ENCODE measurements around the gene HIBCH.

HIBCH gene

DNA sequence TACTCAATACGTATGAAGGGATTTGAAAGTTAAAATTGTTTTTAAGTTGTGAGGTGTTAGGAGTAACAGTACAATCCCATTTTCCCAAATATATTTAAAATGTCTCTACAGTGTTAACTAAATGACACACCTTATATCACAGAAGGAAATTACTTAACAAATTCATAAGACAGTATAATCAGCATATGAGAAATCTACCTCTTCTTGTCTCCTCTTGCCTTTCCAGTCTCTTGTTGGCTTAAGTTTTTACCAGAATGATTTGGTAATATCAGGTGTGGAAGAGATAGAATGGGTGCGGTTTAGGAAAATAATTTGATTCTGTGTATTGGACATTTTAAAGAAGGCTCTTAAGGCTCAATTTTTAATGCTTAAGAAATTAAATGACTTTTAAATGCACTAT, 14.3 kb upstream of the HIBCH start:
- Histone ChIP-seq H3K4me2 (ENCODE audit: low read length, poor library complexity, severe bottlenecking) (no peak overlapping the region), H3K4me3 (ENCODE audit: insufficient read depth in 1 of 2, low read depth in 1 of 2, low read length in 2 of 2) (no peak overlapping the region), H2AK5ac (ENCODE audit: low read length, severe bottlenecking) (no peak overlapping the region), H2BK120ac (ENCODE audit: low read depth, low read length) (no peak overlapping the region), H3K79me1 (replicated peaks; ENCODE audit: low read length, poor library complexity, severe bottlenecking) (no peaks in the 10 kb centered on the region), H3K4me1 (ENCODE audit: control insufficient read depth, insufficient read depth, low read depth, low read length) (no peaks in the 10 kb centered on the region), H3K23ac (ENCODE audit: low read length in 2 of 2) (no peak overlapping the region), H3K9ac (ENCODE audit: low read length) (no peak overlapping the region), H2BK15ac (ENCODE audit: low read depth, poor library complexity, severe bottlenecking) (no peak overlapping the region), H3K14ac (ENCODE audit: low read length in 2 of 2) (no peak overlapping the region), H3K27ac (ENCODE audit: low read length, poor library complexity, severe bottlenecking) (no peak overlapping the region), H4K8ac (ENCODE audit: low read length) (no peak overlapping the region), H3K36me3 (ENCODE audit: control insufficient read depth in 1 of 2, insufficient read depth in 2 of 2, low read depth in 1 of 2, low read length in 2 of 2) (no peaks in the 10 kb centered on the region), H4K91ac (ENCODE audit: low read length) (no peak overlapping the region), H3K9me3 (ENCODE audit: control insufficient read depth, low read length) (no peaks in the 10 kb centered on the region), H3K27me3 (ENCODE audit: control insufficient read depth in 1 of 2, insufficient read depth in 1 of 2, low read length in 2 of 2) (no peaks in the 10 kb centered on the region), H3K4ac (ENCODE audit: low read depth in 1 of 2, low read length in 2 of 2) (no peak overlapping the region), H2BK5ac (ENCODE audit: low read depth, low read length, poor library complexity, severe bottlenecking) (no peak overlapping the region), H2AFZ (ENCODE audit: low read depth, low read length) (no peak overlapping the region), H2BK12ac (ENCODE audit: low read length in 2 of 2) (no peak overlapping the region), H3K18ac (ENCODE audit: low read depth in 1 of 2, low read length in 2 of 2) (no peak overlapping the region)
- DNase-seq = no peak
- WGBS = no CpG with 5 or more reads among the region's 2 CpGs

GRCh38 chr2:190333395-190333794, 13.8 kb upstream of the HIBCH start:
- peak overlapping the region; percentile 80 for H2BK15ac ChIP-seq (ENCODE audit: low read depth, poor library complexity, severe bottlenecking)
- no peak overlapping the region for H3K18ac ChIP-seq (ENCODE audit: low read depth in 1 of 2, low read length in 2 of 2)
- H2BK5ac ChIP-seq (ENCODE audit: low read depth, low read length, poor library complexity, severe bottlenecking) = no peak overlapping the region
- no peaks in the 10 kb centered on the region for H3K36me3 ChIP-seq (ENCODE audit: control insufficient read depth in 1 of 2, insufficient read depth in 2 of 2, low read depth in 1 of 2, low read length in 2 of 2)
- no peak overlapping the region for H4K91ac ChIP-seq (ENCODE audit: low read length)
- no peak overlapping the region for H4K8ac ChIP-seq (ENCODE audit: low read length)
- H3K4me1 ChIP-seq (ENCODE audit: control insufficient read depth, insufficient read depth, low read depth, low read length) = no peaks in the 10 kb centered on the region
- no peak overlapping the region for H2AFZ ChIP-seq (ENCODE audit: low read depth, low read length)
- no peak overlapping the region for H3K9ac ChIP-seq (ENCODE audit: low read length)
- no peaks in the 10 kb centered on the region for H3K27me3 ChIP-seq (ENCODE audit: control insufficient read depth in 1 of 2, insufficient read depth in 1 of 2, low read length in 2 of 2)
- no peak overlapping the region for H3K14ac ChIP-seq (ENCODE audit: low read length in 2 of 2)
- H2BK120ac ChIP-seq (ENCODE audit: low read depth, low read length) = no peak overlapping the region
- no peak overlapping the region for H3K27ac ChIP-seq (ENCODE audit: low read length, poor library complexity, severe bottlenecking)
- no peak overlapping the region for H3K23ac ChIP-seq (ENCODE audit: low read length in 2 of 2)
- DNase-seq = no peak
- H2AK5ac ChIP-seq (ENCODE audit: low read length, severe bottlenecking) = no peak overlapping the region
- H3K4ac ChIP-seq (ENCODE audit: low read depth in 1 of 2, low read length in 2 of 2) = no peak overlapping the region
- no peak overlapping the region for H3K4me3 ChIP-seq (ENCODE audit: insufficient read depth in 1 of 2, low read depth in 1 of 2, low read length in 2 of 2)
- H3K79me1 ChIP-seq (replicated peaks; ENCODE audit: low read length, poor library complexity, severe bottlenecking) = no peaks in the 10 kb centered on the region
- H3K4me2 ChIP-seq (ENCODE audit: low read length, poor library complexity, severe bottlenecking) = no peak overlapping the region
- H3K9me3 ChIP-seq (ENCODE audit: control insufficient read depth, low read length) = no peaks in the 10 kb centered on the region
- 94% methylated on average over 7 of the region's 8 CpGs for WGBS
- no peak overlapping the region for H2BK12ac ChIP-seq (ENCODE audit: low read length in 2 of 2)

DNA sequence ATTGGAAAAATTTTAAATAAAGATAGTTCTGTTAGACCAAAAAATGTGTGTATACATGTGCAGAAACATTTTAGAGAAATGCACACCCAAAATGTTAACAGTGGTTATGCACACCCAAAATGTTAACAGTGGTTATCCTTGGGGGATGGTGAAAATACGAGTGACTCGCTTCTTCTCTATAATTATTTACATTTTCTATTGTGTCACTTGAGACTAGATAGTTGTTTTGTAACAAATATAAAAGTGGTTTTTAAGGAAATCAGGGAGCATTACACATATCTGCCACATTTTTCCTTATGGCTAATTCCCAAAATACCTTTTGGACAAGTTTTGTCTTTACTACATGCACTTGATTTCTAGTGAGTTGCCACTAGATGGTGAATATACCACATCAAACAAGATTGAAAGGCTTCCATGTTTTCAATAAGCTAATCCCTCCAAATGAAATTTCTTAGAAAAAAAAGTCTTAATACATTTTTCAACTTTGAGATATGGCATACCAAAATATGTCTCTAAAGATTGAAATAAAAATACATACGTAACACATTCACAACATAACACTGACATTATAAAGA, 9.0 kb upstream of the HIBCH start:
- Histone ChIP-seq H2BK5ac (ENCODE audit: low read depth, low read length, poor library complexity, severe bottlenecking) (no peak overlapping the region), H3K27me3 (ENCODE audit: control insufficient read depth in 1 of 2, insufficient read depth in 1 of 2, low read length in 2 of 2) (no peaks in the 10 kb centered on the region), H3K36me3 (ENCODE audit: control insufficient read depth in 1 of 2, insufficient read depth in 2 of 2, low read depth in 1 of 2, low read length in 2 of 2) (no peaks in the 10 kb centered on the region), H3K4me2 (ENCODE audit: low read length, poor library complexity, severe bottlenecking) (no peak overlapping the region), H3K18ac (ENCODE audit: low read depth in 1 of 2, low read length in 2 of 2) (no peak overlapping the region), H3K4me3 (ENCODE audit: insufficient read depth in 1 of 2, low read depth in 1 of 2, low read length in 2 of 2) (no peak overlapping the region), H3K23ac (ENCODE audit: low read length in 2 of 2) (no peak overlapping the region), H2AK5ac (ENCODE audit: low read length, severe bottlenecking) (no peak overlapping the region), H3K4me1 (ENCODE audit: control insufficient read depth, insufficient read depth, low read depth, low read length) (no peaks in the 10 kb centered on the region), H4K91ac (ENCODE audit: low read length) (no peak overlapping the region), H3K27ac (ENCODE audit: low read length, poor library complexity, severe bottlenecking) (no peak overlapping the region), H3K4ac (ENCODE audit: low read depth in 1 of 2, low read length in 2 of 2) (no peak overlapping the region), H4K8ac (ENCODE audit: low read length) (no peak overlapping the region), H3K14ac (ENCODE audit: low read length in 2 of 2) (no peak overlapping the region), H3K9me3 (ENCODE audit: control insufficient read depth, low read length) (no peaks in the 10 kb centered on the region), H2AFZ (ENCODE audit: low read depth, low read length) (no peak overlapping the region), H2BK120ac (ENCODE audit: low read depth, low read length) (no peak overlapping the region), H3K9ac (ENCODE audit: low read length) (no peak overlapping the region), H3K79me1 (replicated peaks; ENCODE audit: low read length, poor library complexity, severe bottlenecking) (no peaks in the 10 kb centered on the region), H2BK15ac (ENCODE audit: low read depth, poor library complexity, severe bottlenecking) (no peak overlapping the region), H2BK12ac (ENCODE audit: low read length in 2 of 2) (no peak overlapping the region)
- no CpG with 5 or more reads among the region's 3 CpGs for WGBS
- DNase-seq = no peak

- H3K4ac ChIP-seq (ENCODE audit: low read depth in 1 of 2, low read length in 2 of 2) = no peak overlapping the region
- H3K9me3 ChIP-seq (ENCODE audit: control insufficient read depth, low read length) = no peaks in the 10 kb centered on the region
- no peak overlapping the region for H4K91ac ChIP-seq (ENCODE audit: low read length)
- no peaks in the 10 kb centered on the region for H3K27me3 ChIP-seq (ENCODE audit: control insufficient read depth in 1 of 2, insufficient read depth in 1 of 2, low read length in 2 of 2)
- H2BK12ac ChIP-seq (ENCODE audit: low read length in 2 of 2) = no peak overlapping the region
- no peaks in the 10 kb centered on the region for H3K36me3 ChIP-seq (ENCODE audit: control insufficient read depth in 1 of 2, insufficient read depth in 2 of 2, low read depth in 1 of 2, low read length in 2 of 2)
- H3K9ac ChIP-seq (ENCODE audit: low read length) = no peak overlapping the region
- 75% methylated on average over 3 of the region's 4 CpGs for WGBS
- no peak overlapping the region for H3K23ac ChIP-seq (ENCODE audit: low read length in 2 of 2)
- no peaks in the 10 kb centered on the region for H3K79me1 ChIP-seq (replicated peaks; ENCODE audit: low read length, poor library complexity, severe bottlenecking)
- no peak overlapping the region for H3K4me3 ChIP-seq (ENCODE audit: insufficient read depth in 1 of 2, low read depth in 1 of 2, low read length in 2 of 2)
- no peak overlapping the region for H3K14ac ChIP-seq (ENCODE audit: low read length in 2 of 2)
- no peak overlapping the region for H2AK5ac ChIP-seq (ENCODE audit: low read length, severe bottlenecking)
- H2BK15ac ChIP-seq (ENCODE audit: low read depth, poor library complexity, severe bottlenecking) = no peak overlapping the region
- H2AFZ ChIP-seq (ENCODE audit: low read depth, low read length) = no peak overlapping the region
- H3K27ac ChIP-seq (ENCODE audit: low read length, poor library complexity, severe bottlenecking) = no peak overlapping the region
- H3K18ac ChIP-seq (ENCODE audit: low read depth in 1 of 2, low read length in 2 of 2) = no peak overlapping the region
- no peak overlapping the region for H4K8ac ChIP-seq (ENCODE audit: low read length)
- H2BK5ac ChIP-seq (ENCODE audit: low read depth, low read length, poor library complexity, severe bottlenecking) = no peak overlapping the region
- H3K4me2 ChIP-seq (ENCODE audit: low read length, poor library complexity, severe bottlenecking) = no peak overlapping the region
- DNase-seq = no peak
- no peak overlapping the region for H2BK120ac ChIP-seq (ENCODE audit: low read depth, low read length)
- no peaks in the 10 kb centered on the region for H3K4me1 ChIP-seq (ENCODE audit: control insufficient read depth, insufficient read depth, low read depth, low read length)
Measured at GRCh38 chr2:190327867-190328572, 8.4 kb upstream of the HIBCH start.

Data from mesenchymal stem cell (in vitro differentiated cells and primary cell).